ENCODE results near the gene CTIF. TPM values are rescaled to one million over a fixed set of nuclear protein-coding genes. Genes with fewer than 3 reads are reported as not detected.

CTIF gene
- polyA plus RNA-seq (2013) = 8.7 TPM

DNA sequence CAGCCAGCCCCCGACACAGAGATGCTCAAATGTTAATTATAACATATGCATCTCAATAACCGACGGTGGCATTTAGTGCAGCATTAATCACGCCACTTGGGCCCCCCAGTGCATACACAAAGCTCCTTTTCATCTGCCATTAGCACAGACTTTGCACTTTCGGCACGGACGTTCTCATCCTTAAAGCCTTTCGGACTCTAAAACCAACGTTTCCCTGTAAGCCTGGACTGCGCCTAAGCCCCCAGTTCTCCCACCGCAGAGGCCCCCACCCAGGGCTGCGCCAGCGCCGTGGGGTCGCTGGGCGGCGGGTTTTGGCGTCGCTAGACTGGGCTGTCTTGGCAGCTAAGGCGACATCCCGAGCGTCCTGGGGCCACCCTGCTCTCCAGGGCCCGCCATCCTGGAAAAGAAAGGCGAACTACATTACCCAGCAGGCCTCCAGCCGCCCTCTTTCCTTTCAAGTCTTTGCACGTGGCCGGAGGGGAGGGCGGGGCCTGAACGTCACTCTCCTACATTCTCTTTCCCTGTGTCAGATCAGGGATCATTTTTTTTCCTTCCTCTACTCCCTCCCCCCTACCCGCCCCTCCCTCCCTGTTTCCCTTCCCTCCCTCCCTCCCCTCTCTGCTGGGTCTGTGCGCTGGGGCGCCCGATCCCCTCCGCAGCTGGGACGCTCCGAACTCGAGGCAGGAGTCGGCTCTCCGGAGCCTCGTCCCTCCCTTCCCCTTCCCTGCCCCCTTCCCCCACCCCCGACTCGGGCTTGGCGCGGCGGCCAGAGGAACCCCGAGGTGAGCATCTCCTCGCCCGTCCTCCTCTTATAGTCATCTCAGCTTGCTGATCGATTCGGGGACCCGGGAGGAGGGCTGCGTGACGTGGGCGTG, at the start of gene CTIF:
Gene CTIF, plus strand, starts transcription at position 501 of the 875 bp plus-strand sequence. CDS start 80,535 bp downstream, outside the sequence.
- 8% methylated on average over 35 of the region's 54 CpGs for WGBS (ENCODE audit: insufficient coverage)
- H3K36me3 ChIP-seq (ENCODE audit: control insufficient read depth in 4 of 4, insufficient read depth in 4 of 4, low read length in 3 of 4) = no peaks in the 10 kb centered on the region
- no peaks in the 10 kb centered on the region for H3K27me3 ChIP-seq (replicated peaks in 2 of 5; ENCODE audit: control insufficient read depth in 4 of 5, insufficient read depth in 5 of 5, low read length in 4 of 5)
- no peak within 1 kb of the TSS for H3K27ac ChIP-seq (ENCODE audit: insufficient read depth in 1 of 2, low read depth in 1 of 2, low read length in 2 of 2, poor library complexity in 1 of 2, severe bottlenecking in 2 of 2)
- H3K9me3 ChIP-seq (ENCODE audit: control extremely low read depth in 1 of 5, control insufficient read depth in 4 of 5, insufficient read depth in 2 of 5, low read depth in 1 of 5, low read length in 4 of 5) = no peaks in the 10 kb centered on the region
- peak; percentile 73 to 81 (median 77) for DNase-seq
- CTCF ChIA-PET = interaction anchor here (0.9 to 1.3 kb wide), 3 partner anchors 16 to 67 kb away, joined by 3 to 8 read pairs (median 3); no protein-coding TSS in a partner anchor
- POLR2A ChIA-PET = no interaction called here
- H3K4me3 ChIP-seq (ENCODE audit: control insufficient read depth in 1 of 7, extremely low read depth in 1 of 7, insufficient read depth in 4 of 7, low read depth in 2 of 7, low read length in 6 of 7) = peak within 1 kb of the TSS; percentile 50 to 87 (median 75)
- peaks cover 0 to 60% (median 37%) of the 10 kb centered on the region in 4 experiments for H3K4me1 ChIP-seq (ENCODE audit: control extremely low read depth in 1 of 4, control insufficient read depth in 4 of 4, insufficient read depth in 4 of 4, low read length in 3 of 4)

DNA sequence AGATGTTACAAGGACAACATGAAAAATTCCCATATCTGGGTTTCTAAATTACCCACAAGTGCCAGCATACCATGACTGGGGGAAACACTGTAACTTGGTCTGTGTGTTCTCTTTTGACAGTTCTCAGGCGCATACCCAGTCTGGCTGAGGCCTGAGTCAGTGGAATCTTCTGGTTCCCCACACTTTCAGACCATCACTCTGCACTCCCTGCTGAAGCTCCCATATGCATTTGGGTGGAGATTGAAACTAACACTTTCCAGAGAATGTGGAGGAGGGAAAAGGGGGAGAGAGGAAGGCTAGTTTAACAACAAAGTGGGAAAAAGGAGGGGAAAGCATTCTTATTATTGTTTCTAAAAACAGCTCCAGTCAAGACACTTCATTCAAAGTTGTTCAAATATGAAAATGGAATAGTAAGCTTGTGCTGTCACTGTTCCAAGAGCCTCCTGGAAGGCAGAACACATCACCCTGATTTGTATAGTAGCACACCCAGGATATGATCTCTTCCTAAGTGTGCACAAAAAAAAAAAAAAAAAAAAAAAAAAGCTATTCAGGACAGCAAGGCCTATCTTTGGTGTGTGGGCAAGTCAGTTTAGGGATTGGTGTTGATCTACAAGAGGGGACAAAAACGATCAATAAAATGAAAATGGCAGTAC, 48.1 kb upstream of the CTIF start:
- H3K9me3 ChIP-seq (ENCODE audit: control extremely low read depth in 1 of 5, control insufficient read depth in 4 of 5, insufficient read depth in 2 of 5, low read depth in 1 of 5, low read length in 4 of 5) = peaks cover 0 to 3% (median 0%) of the 10 kb centered on the region in 5 experiments
- no peaks in the 10 kb centered on the region for H3K36me3 ChIP-seq (ENCODE audit: control insufficient read depth in 4 of 4, insufficient read depth in 4 of 4, low read length in 3 of 4)
- 100% methylated on average over 2 of the region's 2 CpGs for WGBS (ENCODE audit: insufficient coverage)
- H3K27ac ChIP-seq (ENCODE audit: insufficient read depth in 1 of 2, low read depth in 1 of 2, low read length in 2 of 2, poor library complexity in 1 of 2, severe bottlenecking in 2 of 2) = no peak overlapping the region
- POLR2A ChIA-PET = no interaction called here
- DNase-seq = no peak
- H3K27me3 ChIP-seq (replicated peaks in 2 of 5; ENCODE audit: control insufficient read depth in 4 of 5, insufficient read depth in 5 of 5, low read length in 4 of 5) = peaks cover 0 to 5% (median 0%) of the 10 kb centered on the region in 5 experiments
- CTCF ChIA-PET = interaction anchor here (1.5 kb wide), 1 partner anchor 176 kb away, joined by 4 read pairs; no protein-coding TSS in a partner anchor
- peaks cover 0 to 3% (median 0%) of the 10 kb centered on the region in 4 experiments for H3K4me1 ChIP-seq (ENCODE audit: control extremely low read depth in 1 of 4, control insufficient read depth in 4 of 4, insufficient read depth in 4 of 4, low read length in 3 of 4)
- no peak overlapping the region for H3K4me3 ChIP-seq (ENCODE audit: control insufficient read depth in 1 of 7, extremely low read depth in 1 of 7, insufficient read depth in 4 of 7, low read depth in 2 of 7, low read length in 6 of 7)

DNA sequence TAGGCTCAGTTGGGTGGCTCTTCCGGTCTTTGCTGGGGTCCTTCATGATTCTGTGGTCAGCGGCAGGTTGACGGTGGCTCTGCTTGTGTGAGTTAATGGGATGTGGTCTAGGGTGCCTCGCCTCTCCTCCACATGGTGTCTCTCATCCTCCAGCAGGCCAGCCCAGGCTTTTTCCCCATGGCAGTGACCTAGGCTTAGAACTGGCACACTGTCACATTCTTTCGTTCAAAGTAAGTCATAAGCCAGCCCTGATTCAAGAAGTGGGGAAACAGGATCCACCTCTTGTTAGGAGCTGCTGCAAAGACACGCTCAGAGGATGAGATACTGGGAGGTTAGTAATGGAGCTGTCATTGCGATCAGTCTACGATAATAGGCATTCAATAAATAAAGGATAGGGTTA, 46.0 kb upstream of the CTIF start:
- Histone ChIP-seq H3K27me3 (replicated peaks in 2 of 5; ENCODE audit: control insufficient read depth in 4 of 5, insufficient read depth in 5 of 5, low read length in 4 of 5) (peaks cover 0 to 5% (median 0%) of the 10 kb centered on the region in 5 experiments), H3K4me1 (ENCODE audit: control extremely low read depth in 1 of 4, control insufficient read depth in 4 of 4, insufficient read depth in 4 of 4, low read length in 3 of 4) (peaks cover 0 to 3% (median 0%) of the 10 kb centered on the region in 4 experiments), H3K27ac (ENCODE audit: insufficient read depth in 1 of 2, low read depth in 1 of 2, low read length in 2 of 2, poor library complexity in 1 of 2, severe bottlenecking in 2 of 2) (no peak overlapping the region), H3K9me3 (ENCODE audit: control extremely low read depth in 1 of 5, control insufficient read depth in 4 of 5, insufficient read depth in 2 of 5, low read depth in 1 of 5, low read length in 4 of 5) (peaks cover 0 to 5% (median 0%) of the 10 kb centered on the region in 5 experiments), H3K36me3 (ENCODE audit: control insufficient read depth in 4 of 4, insufficient read depth in 4 of 4, low read length in 3 of 4) (no peaks in the 10 kb centered on the region), H3K4me3 (ENCODE audit: control insufficient read depth in 1 of 7, extremely low read depth in 1 of 7, insufficient read depth in 4 of 7, low read depth in 2 of 7, low read length in 6 of 7) (no peak overlapping the region)
- ChIA-PET POLR2A (interaction anchor here (0.6 kb wide), 1 partner anchor 393 kb away, joined by 3 read pairs; no protein-coding TSS in a partner anchor), CTCF (interaction anchor here (0.9 kb wide), 1 partner anchor 16 kb away, joined by 3 read pairs; no protein-coding TSS in a partner anchor)
- 100% methylated on average over 2 of the region's 8 CpGs for WGBS (ENCODE audit: insufficient coverage)
- DNase-seq = no peak

DNA sequence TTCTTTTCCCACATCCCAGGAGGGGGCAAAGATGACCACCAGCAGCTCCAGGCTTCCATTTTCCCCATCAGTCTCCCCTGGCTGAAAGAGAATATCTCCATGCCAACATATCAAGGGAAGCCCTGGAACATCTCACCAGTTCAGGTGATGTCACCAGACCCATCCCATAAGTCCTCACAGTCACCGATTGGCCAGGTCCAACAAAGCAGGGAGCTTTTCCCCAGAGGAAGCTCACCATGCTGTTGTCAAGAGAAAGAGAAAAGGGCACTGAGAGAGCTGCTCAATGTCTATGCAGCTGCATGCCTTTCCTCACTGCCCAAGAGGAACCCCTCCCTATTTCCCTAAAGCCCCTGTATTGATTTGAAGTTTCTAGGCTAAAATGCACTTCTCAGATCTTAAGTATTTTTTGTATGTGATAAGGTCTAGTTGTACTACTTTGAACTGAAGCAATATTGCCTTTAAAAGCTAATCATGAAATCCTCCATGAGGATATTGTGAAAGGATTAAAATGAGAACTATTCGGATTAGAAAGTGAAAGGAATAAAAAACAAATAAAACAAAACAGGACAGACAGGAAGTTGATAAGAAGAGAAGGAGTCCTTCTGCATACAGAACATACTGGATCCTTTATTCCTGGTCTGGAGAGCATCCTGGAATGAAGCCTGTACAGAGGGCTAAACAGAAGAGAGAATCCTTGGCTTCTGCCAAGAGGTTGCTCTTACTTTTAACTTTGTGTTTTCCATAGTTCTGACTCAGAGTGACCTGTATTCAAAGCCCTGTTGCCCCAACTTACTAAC, 45.2 kb upstream of the CTIF start:
- WGBS (ENCODE audit: insufficient coverage) = 100% methylated on average over 1 of the region's 2 CpGs
- CTCF ChIA-PET = interaction anchor here (0.9 kb wide), 1 partner anchor 17 kb away, joined by 3 read pairs; no protein-coding TSS in a partner anchor
- no peak for DNase-seq

DNA sequence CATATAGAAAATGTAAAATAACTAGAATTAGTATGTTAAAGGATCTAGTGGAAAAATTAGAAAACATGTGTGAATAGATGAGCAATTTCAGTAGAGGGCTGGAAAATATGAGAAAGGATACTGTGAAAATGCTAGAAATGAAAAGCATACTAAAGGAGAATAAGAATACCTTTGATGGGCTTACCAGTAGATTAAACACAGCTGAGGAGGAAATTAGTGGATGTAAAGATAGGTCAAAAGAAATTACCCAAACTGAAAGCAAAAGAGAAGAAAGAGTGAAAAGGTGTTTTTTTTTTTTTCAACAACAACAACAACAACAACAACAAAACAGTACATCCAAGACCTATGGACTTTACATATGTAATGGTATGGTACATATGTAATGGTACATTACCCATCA, 41.0 kb upstream of the CTIF start:
- no peaks in the 10 kb centered on the region for H3K27me3 ChIP-seq (replicated peaks in 2 of 5; ENCODE audit: control insufficient read depth in 4 of 5, insufficient read depth in 5 of 5, low read length in 4 of 5)
- H3K4me3 ChIP-seq (ENCODE audit: control insufficient read depth in 1 of 7, extremely low read depth in 1 of 7, insufficient read depth in 4 of 7, low read depth in 2 of 7, low read length in 6 of 7) = no peak overlapping the region
- ChIA-PET CTCF (no interaction called here), POLR2A (no interaction called here)
- no peak overlapping the region for H3K27ac ChIP-seq (ENCODE audit: insufficient read depth in 1 of 2, low read depth in 1 of 2, low read length in 2 of 2, poor library complexity in 1 of 2, severe bottlenecking in 2 of 2)
- peaks cover 0 to 2% (median 0%) of the 10 kb centered on the region in 5 experiments for H3K9me3 ChIP-seq (ENCODE audit: control extremely low read depth in 1 of 5, control insufficient read depth in 4 of 5, insufficient read depth in 2 of 5, low read depth in 1 of 5, low read length in 4 of 5)
- peaks cover 0 to 3% (median 0%) of the 10 kb centered on the region in 4 experiments for H3K4me1 ChIP-seq (ENCODE audit: control extremely low read depth in 1 of 4, control insufficient read depth in 4 of 4, insufficient read depth in 4 of 4, low read length in 3 of 4)
- no peak for DNase-seq
- H3K36me3 ChIP-seq (ENCODE audit: control insufficient read depth in 4 of 4, insufficient read depth in 4 of 4, low read length in 3 of 4) = no peaks in the 10 kb centered on the region

More for the DNA sequence above, 45.2 kb upstream of the CTIF start:
- Histone ChIP-seq H3K27ac (ENCODE audit: insufficient read depth in 1 of 2, low read depth in 1 of 2, low read length in 2 of 2, poor library complexity in 1 of 2, severe bottlenecking in 2 of 2) (no peak overlapping the region), H3K9me3 (ENCODE audit: control extremely low read depth in 1 of 5, control insufficient read depth in 4 of 5, insufficient read depth in 2 of 5, low read depth in 1 of 5, low read length in 4 of 5) (peaks cover 0 to 6% (median 0%) of the 10 kb centered on the region in 5 experiments), H3K36me3 (ENCODE audit: control insufficient read depth in 4 of 4, insufficient read depth in 4 of 4, low read length in 3 of 4) (no peaks in the 10 kb centered on the region), H3K4me1 (ENCODE audit: control extremely low read depth in 1 of 4, control insufficient read depth in 4 of 4, insufficient read depth in 4 of 4, low read length in 3 of 4) (peaks cover 0 to 3% (median 0%) of the 10 kb centered on the region in 4 experiments), H3K4me3 (ENCODE audit: control insufficient read depth in 1 of 7, extremely low read depth in 1 of 7, insufficient read depth in 4 of 7, low read depth in 2 of 7, low read length in 6 of 7) (no peak overlapping the region), H3K27me3 (replicated peaks in 2 of 5; ENCODE audit: control insufficient read depth in 4 of 5, insufficient read depth in 5 of 5, low read length in 4 of 5) (peaks cover 0 to 5% (median 0%) of the 10 kb centered on the region in 5 experiments)
- POLR2A ChIA-PET = interaction anchor here (0.6 kb wide), 1 partner anchor 392 kb away, joined by 3 read pairs; no protein-coding TSS in a partner anchor

DNA sequence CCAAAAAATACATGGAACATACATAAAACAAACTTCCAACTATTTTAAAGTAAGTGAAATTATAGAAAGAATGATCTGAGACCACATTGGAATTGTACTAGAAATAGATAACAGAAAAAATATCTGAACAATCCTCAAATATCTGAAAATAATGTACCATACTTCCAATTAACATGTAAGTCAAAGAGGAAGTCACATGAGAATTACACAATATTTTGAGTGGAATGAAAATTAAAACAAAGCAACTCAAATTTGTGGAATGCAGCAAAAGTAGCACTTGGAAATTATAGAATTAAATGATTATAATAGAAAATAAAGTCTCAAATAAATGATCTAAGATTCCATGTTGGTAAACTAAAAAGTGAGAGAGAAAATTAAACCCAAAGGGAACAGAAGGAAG, 38.3 kb upstream of the CTIF start:
- ChIA-PET CTCF (no interaction called here), POLR2A (no interaction called here)
- Histone ChIP-seq H3K27me3 (replicated peaks in 2 of 5; ENCODE audit: control insufficient read depth in 4 of 5, insufficient read depth in 5 of 5, low read length in 4 of 5) (no peaks in the 10 kb centered on the region), H3K36me3 (ENCODE audit: control insufficient read depth in 4 of 4, insufficient read depth in 4 of 4, low read length in 3 of 4) (no peaks in the 10 kb centered on the region), H3K4me3 (ENCODE audit: control insufficient read depth in 1 of 7, extremely low read depth in 1 of 7, insufficient read depth in 4 of 7, low read depth in 2 of 7, low read length in 6 of 7) (no peak overlapping the region), H3K27ac (ENCODE audit: insufficient read depth in 1 of 2, low read depth in 1 of 2, low read length in 2 of 2, poor library complexity in 1 of 2, severe bottlenecking in 2 of 2) (no peak overlapping the region), H3K4me1 (ENCODE audit: control extremely low read depth in 1 of 4, control insufficient read depth in 4 of 4, insufficient read depth in 4 of 4, low read length in 3 of 4) (no peaks in the 10 kb centered on the region), H3K9me3 (ENCODE audit: control extremely low read depth in 1 of 5, control insufficient read depth in 4 of 5, insufficient read depth in 2 of 5, low read depth in 1 of 5, low read length in 4 of 5) (peaks cover 0 to 14% (median 2%) of the 10 kb centered on the region in 5 experiments)
- DNase-seq = no peak
